ENCODE results near the gene RUFY2.
A peak's percentile ranks its signal among the peaks of the same experiment; 100 is the strongest.
"Not testable (repeated sequence)": the region's sequence is repeated elsewhere in the genome, so short reads cannot be mapped to it uniquely, and the experiment has no call there.

The RUFY2 gene

GRCh38 chr10:68340358-68341080, 66.6 kb downstream of the RUFY2 start:
- no peak for DNase-seq (ENCODE audit: low spot score in 2 of 2)
- H3K27ac Mint-ChIP-seq = no peak overlapping the region
- H3K36me3 Mint-ChIP-seq = peaks cover 100% of the 10 kb centered on the region
- H3K4me3 Mint-ChIP-seq = no peak overlapping the region
- peaks cover 54% of the 10 kb centered on the region for H3K4me1 Mint-ChIP-seq
- no peaks in the 10 kb centered on the region for H3K9me3 Mint-ChIP-seq
- no peak for ATAC-seq

- DNase-seq (ENCODE audit: low spot score in 2 of 2) (no peak), ATAC-seq (no peak)
- H3K4me1 Mint-ChIP-seq = peaks cover 73% of the 10 kb centered on the region
- H3K9me3 Mint-ChIP-seq = no peaks in the 10 kb centered on the region
- peak overlapping the region; percentile 97 for H3K4me3 Mint-ChIP-seq
- peaks cover 100% of the 10 kb centered on the region for H3K36me3 Mint-ChIP-seq
- peak overlapping the region; percentile 100 for H3K27ac Mint-ChIP-seq
Observed at GRCh38 chr10:68336754-68337351, 70.2 kb downstream of the RUFY2 start.

GRCh38 chr10:68334672-68335467, 72.2 kb downstream of the RUFY2 start:
- H3K4me1 Mint-ChIP-seq = peaks cover 77% of the 10 kb centered on the region
- ATAC-seq = no peak
- peak overlapping the region; percentile 97 for H3K4me3 Mint-ChIP-seq
- H3K9me3 Mint-ChIP-seq = no peaks in the 10 kb centered on the region
- H3K27ac Mint-ChIP-seq = peak overlapping the region; percentile 100
- no peak for DNase-seq (ENCODE audit: low spot score in 2 of 2)
- peaks cover 91% of the 10 kb centered on the region for H3K36me3 Mint-ChIP-seq

GRCh38 chr10:68333440-68334431, 73.3 kb downstream of the RUFY2 start:
- Mint-ChIP-seq H3K27ac (peak overlapping the region; percentile 100), H3K9me3 (no peaks in the 10 kb centered on the region), H3K4me1 (peaks cover 72% of the 10 kb centered on the region), H3K36me3 (peaks cover 79% of the 10 kb centered on the region), H3K4me3 (peak overlapping the region; percentile 97)
- ATAC-seq (no peak), DNase-seq (ENCODE audit: low spot score in 2 of 2) (no peak)

- Mint-ChIP-seq H3K36me3 (peaks cover 72% of the 10 kb centered on the region), H3K9me3 (no peaks in the 10 kb centered on the region), H3K4me1 (peaks cover 70% of the 10 kb centered on the region), H3K4me3 (peak overlapping the region; percentile 97), H3K27ac (peak overlapping the region; percentile 100)
- no peak for ATAC-seq
- no peak for DNase-seq (ENCODE audit: low spot score in 2 of 2)
Observed at GRCh38 chr10:68333058-68333395, 74.0 kb downstream of the RUFY2 start.

GRCh38 chr10:68332259-68333057, 74.6 kb downstream of the RUFY2 start, which contains the start of gene PBLD:
Gene PBLD, minus strand, starts transcription at chr10:68332928. Its CDS starts 26,084 bp downstream, at chr10:68306844.
- no peaks in the 10 kb centered on the region for H3K9me3 Mint-ChIP-seq
- DNase-seq (ENCODE audit: low spot score in 2 of 2) = peak; percentile 57 to 88
- peak within 1 kb of the TSS; percentile 97 for H3K4me3 Mint-ChIP-seq
- peaks cover 66% of the 10 kb centered on the region for H3K36me3 Mint-ChIP-seq
- peak; percentile 39 for ATAC-seq
- peak within 1 kb of the TSS; percentile 100 for H3K27ac Mint-ChIP-seq
- H3K4me1 Mint-ChIP-seq = peaks cover 64% of the 10 kb centered on the region

- Mint-ChIP-seq H3K36me3 (peaks cover 58% of the 10 kb centered on the region), H3K4me1 (peaks cover 56% of the 10 kb centered on the region), H3K4me3 (peak within 1 kb of the TSS; percentile 97), H3K9me3 (no peaks in the 10 kb centered on the region), H3K27ac (peak within 1 kb of the TSS; percentile 100)
- DNase-seq (ENCODE audit: low spot score in 2 of 2) (peak; percentile 99), ATAC-seq (peak; percentile 90)
Observed at GRCh38 chr10:68331455-68332258, 75.4 kb downstream of the RUFY2 start, which contains the start of gene HNRNPH3. Gene HNRNPH3, plus strand, starts transcription at chr10:68332064. Its CDS starts 5,158 bp downstream, at chr10:68337222.

- no peak for ATAC-seq
- peaks cover 49% of the 10 kb centered on the region for H3K4me1 Mint-ChIP-seq
- H3K9me3 Mint-ChIP-seq = no peaks in the 10 kb centered on the region
- H3K36me3 Mint-ChIP-seq = peaks cover 51% of the 10 kb centered on the region
- peak overlapping the region; percentile 97 for H3K4me3 Mint-ChIP-seq
- DNase-seq (ENCODE audit: low spot score in 2 of 2) = no peak
- H3K27ac Mint-ChIP-seq = peak overlapping the region; percentile 100
Observed at GRCh38 chr10:68330852-68331454, 76.1 kb downstream of the RUFY2 start.

- no peak overlapping the region for H3K27ac Mint-ChIP-seq
- no peak overlapping the region for H3K4me3 Mint-ChIP-seq
- no peaks in the 10 kb centered on the region for H3K9me3 Mint-ChIP-seq
- peaks cover 37% of the 10 kb centered on the region for H3K36me3 Mint-ChIP-seq
- peaks cover 34% of the 10 kb centered on the region for H3K4me1 Mint-ChIP-seq
- no peak for ATAC-seq
- no peak for DNase-seq (ENCODE audit: low spot score in 2 of 2)
Observed at GRCh38 chr10:68329506-68329861, 77.6 kb downstream of the RUFY2 start.

- Mint-ChIP-seq H3K27ac (no peak overlapping the region), H3K36me3 (peaks cover 23% of the 10 kb centered on the region), H3K4me1 (peaks cover 31% of the 10 kb centered on the region), H3K4me3 (no peak overlapping the region), H3K9me3 (no peaks in the 10 kb centered on the region)
- DNase-seq (ENCODE audit: low spot score in 2 of 2) (no peak), ATAC-seq (no peak)
Observed at GRCh38 chr10:68327889-68328786, 78.9 kb downstream of the RUFY2 start.

GRCh38 chr10:68324396-68324795, 82.7 kb downstream of the RUFY2 start:
- not testable (repeated sequence) for H3K27ac Mint-ChIP-seq; H3K36me3 Mint-ChIP-seq; H3K4me3 Mint-ChIP-seq; H3K9me3 Mint-ChIP-seq; DNase-seq (ENCODE audit: low spot score in 2 of 2); ATAC-seq; H3K4me1 Mint-ChIP-seq

GRCh38 chr10:68318331-68319059, 88.6 kb downstream of the RUFY2 start:
- Mint-ChIP-seq H3K27ac (no peak overlapping the region), H3K4me1 (peaks cover 5% of the 10 kb centered on the region), H3K4me3 (no peak overlapping the region), H3K9me3 (peaks cover 8% of the 10 kb centered on the region), H3K36me3 (no peaks in the 10 kb centered on the region)
- no peak for DNase-seq (ENCODE audit: low spot score in 2 of 2)
- ATAC-seq = no peak
